GM12878 (cell line): ENCODE data around the gene SMPD3.

Source experiments
- BCLAF1 ChIP-seq: fragments of 450-650 bp; IDR thresholded peaks from 2 replicates; pipeline ENCODE4 v1.6.1; 2017; ENCODE audit warnings: antibody characterized with exemption, mild to moderate bottlenecking, moderate library complexity
- CBFB ChIP-seq: IDR thresholded peaks from 2 replicates; pipeline ENCODE4 v1.6.1; 2016; ENCODE audit warnings: antibody characterized with exemption, low read depth
- CHD2 ChIP-seq: IDR thresholded peaks from 2 replicates; pipeline ENCODE4 v1.6.1; 2011; ENCODE audit warnings: low read depth, low read length, improper control_type of control experiment, borderline replicate concordance
- CREM ChIP-seq: IDR thresholded peaks from 2 replicates; pipeline ENCODE4 v1.6.1; 2014; ENCODE audit warnings: antibody characterized with exemption, low read depth
- CTCF ChIP-seq, 3 experiments: IDR thresholded peaks in 2 of 3; conservative IDR thresholded peaks in 1 of 3; 2 replicates each; pipeline ENCODE4 v1.5.1; 2011; ENCODE audit warnings: low read depth in 3 of 3, low read length in 3 of 3, mild to moderate bottlenecking in 3 of 3, control low read depth in 2 of 3, moderate library complexity in 2 of 3, inconsistent platforms in 1 of 3, mixed read lengths in 1 of 3; ENCODE audit not compliant: control insufficient read depth in 2 of 3, insufficient read depth in 1 of 3; ENCODE audit errors: extremely low read depth in 1 of 3
- EP300 ChIP-seq, 2 experiments: fragments of 150-350 bp in 1 of 2; IDR thresholded peaks; 2 replicates each; pipeline ENCODE4 v1.6.1; 2011 to 2012; ENCODE audit warnings: low read depth in 2 of 2, low read length in 2 of 2, borderline replicate concordance in 1 of 2, improper control_type of control experiment in 1 of 2, inconsistent platforms in 1 of 2; ENCODE audit not compliant: control insufficient read depth in 1 of 2
- GABPA ChIP-seq: IDR thresholded peaks from 2 replicates; pipeline ENCODE4 v1.6.1; 2014; ENCODE audit warnings: antibody characterized with exemption, low read depth, mild to moderate bottlenecking, inconsistent platforms
- HCFC1 ChIP-seq: fragments of 150-350 bp; IDR thresholded peaks from 2 replicates; pipeline ENCODE4 v1.6.1; 2014; ENCODE audit warnings: low read length
- POLR2A ChIP-seq: IDR thresholded peaks from 2 replicates; pipeline ENCODE4 v1.6.1; 2011; ENCODE audit warnings: low read depth, mild to moderate bottlenecking, low read length
- RBBP5 ChIP-seq: fragments of 200-600 bp; sonication (generic); conservative IDR thresholded peaks from 2 replicates; pipeline ENCODE4 v1.6.1; 2016
- TCF12 ChIP-seq: IDR thresholded peaks from 2 replicates; pipeline ENCODE4 v1.6.1; 2011; ENCODE audit warnings: low read depth, mild to moderate bottlenecking, low read length
- ZNF217 ChIP-seq: fragments of 450-650 bp; IDR thresholded peaks from 2 replicates; pipeline ENCODE4 v1.6.1; 2017; ENCODE audit warnings: antibody characterized with exemption, mild to moderate bottlenecking
- ZNF274 ChIP-seq: IDR thresholded peaks from one replicate; pipeline ENCODE4 v1.8.0; 2011; ENCODE audit not compliant: insufficient read length, insufficient read depth
- ZNF592 ChIP-seq: fragments of 450-650 bp; IDR thresholded peaks from 2 replicates; pipeline ENCODE4 v1.6.1; 2017; ENCODE audit warnings: mild to moderate bottlenecking, moderate library complexity

GRCh38 chr16:68445458-68445857, 2.9 kb downstream of the SMPD3 start:
- no peak for TF ChIP-seq GABPA
- TF ChIP-seq HCFC1 = no peak
- no peak for TF ChIP-seq CBFB
- TF ChIP-seq TCF12 = no peak
- TF ChIP-seq POLR2A = no peak
- TF ChIP-seq RBBP5 = no peak
- no peak for TF ChIP-seq CHD2
- peak; percentile 78 to 81 (median 80) for TF ChIP-seq CTCF (IDR thresholded peaks at IDR 0.05 in 2 of 3, conservative IDR thresholded peaks at IDR 0.05 in 1 of 3; ENCODE audit: control insufficient read depth in 2 of 3, extremely low read depth in 1 of 3, insufficient read depth in 1 of 3, low read depth in 3 of 3, low read length in 3 of 3)
- no peak for TF ChIP-seq EP300 (IDR thresholded peaks at IDR 0.05; ENCODE audit: borderline replicate concordance in 1 of 2, control insufficient read depth in 1 of 2, low read depth in 2 of 2, low read length in 2 of 2)
- TF ChIP-seq ZNF217 = no peak
- TF ChIP-seq ZNF274 = no peak
- no peak for TF ChIP-seq ZNF592
- TF ChIP-seq CREM = no peak
- TF ChIP-seq BCLAF1 = no peak
